ENCODE measurements around the gene TMPRSS11A. TPM values are rescaled to one million over a fixed set of nuclear protein-coding genes. Genes with fewer than 3 reads are reported as not detected.

Gene TMPRSS11A
- total RNA-seq, 1 donor from 2014 or later: not detected

- Histone ChIP-seq H3K9me3 (no peaks in the 10 kb centered on the region), H3K4me1 (no peaks in the 10 kb centered on the region), H3K27ac (no peak overlapping the region), H3K36me3 (no peaks in the 10 kb centered on the region), H3K27me3 (ENCODE audit: low read depth) (no peaks in the 10 kb centered on the region), H3K4me3 (no peak overlapping the region)
- intact Hi-C loops (cut with DNase I): no loop called here
- TF ChIP-seq CTCF (IDR thresholded peaks at IDR 0.05): no peak
- ATAC-seq (no peak), DNase-seq (no peak)
These were observed 70.4 kb downstream of the TMPRSS11A start for GRCh38 chr4:67892905-67893304.

GRCh38 chr4:67892253-67892652 lies 71.0 kb downstream of the TMPRSS11A start:
- no peaks in the 10 kb centered on the region for H3K36me3 ChIP-seq
- TF ChIP-seq CTCF (IDR thresholded peaks at IDR 0.05): no peak
- intact Hi-C loops (cut with DNase I): no loop called here

GRCh38 chr4:67891645-67892044 lies 71.6 kb downstream of the TMPRSS11A start:
- DNase-seq: no peak
- ATAC-seq: no peak
- Histone ChIP-seq H3K36me3 (no peaks in the 10 kb centered on the region), H3K27ac (no peak overlapping the region), H3K4me3 (no peak overlapping the region), H3K4me1 (no peaks in the 10 kb centered on the region), H3K27me3 (ENCODE audit: low read depth) (no peaks in the 10 kb centered on the region), H3K9me3 (no peaks in the 10 kb centered on the region)
- TF ChIP-seq CTCF (IDR thresholded peaks at IDR 0.05): no peak
- intact Hi-C loops (cut with DNase I): no loop called here

More at GRCh38 chr4:67892253-67892652, 71.0 kb downstream of the TMPRSS11A start:
- ATAC-seq (no peak), DNase-seq (no peak)
- no peaks in the 10 kb centered on the region for H3K27me3 ChIP-seq (ENCODE audit: low read depth)
- no peaks in the 10 kb centered on the region for H3K4me1 ChIP-seq
- no peak overlapping the region for H3K4me3 ChIP-seq
- H3K27ac ChIP-seq: no peak overlapping the region
- no peaks in the 10 kb centered on the region for H3K9me3 ChIP-seq

GRCh38 chr4:67886281-67886680 lies 77.0 kb downstream of the TMPRSS11A start:
- intact Hi-C loops (cut with DNase I): no loop called here
- no peak for TF ChIP-seq CTCF (IDR thresholded peaks at IDR 0.05)
- Histone ChIP-seq H3K4me1 (no peaks in the 10 kb centered on the region), H3K27ac (no peak overlapping the region), H3K27me3 (ENCODE audit: low read depth) (no peaks in the 10 kb centered on the region), H3K36me3 (no peaks in the 10 kb centered on the region), H3K9me3 (no peaks in the 10 kb centered on the region), H3K4me3 (no peak overlapping the region)
- DNase-seq: no peak
- ATAC-seq: no peak

- no peaks in the 10 kb centered on the region for H3K4me1 ChIP-seq
- ATAC-seq: no peak
- H3K4me3 ChIP-seq: no peak overlapping the region
- DNase-seq: no peak
- intact Hi-C loops (cut with DNase I): no loop called here
- no peaks in the 10 kb centered on the region for H3K27me3 ChIP-seq (ENCODE audit: low read depth)
- H3K36me3 ChIP-seq: no peaks in the 10 kb centered on the region
- TF ChIP-seq CTCF (IDR thresholded peaks at IDR 0.05): no peak
- H3K27ac ChIP-seq: no peak overlapping the region
- H3K9me3 ChIP-seq: no peaks in the 10 kb centered on the region
These were observed 77.5 kb downstream of the TMPRSS11A start for GRCh38 chr4:67885762-67886161.

DNA sequence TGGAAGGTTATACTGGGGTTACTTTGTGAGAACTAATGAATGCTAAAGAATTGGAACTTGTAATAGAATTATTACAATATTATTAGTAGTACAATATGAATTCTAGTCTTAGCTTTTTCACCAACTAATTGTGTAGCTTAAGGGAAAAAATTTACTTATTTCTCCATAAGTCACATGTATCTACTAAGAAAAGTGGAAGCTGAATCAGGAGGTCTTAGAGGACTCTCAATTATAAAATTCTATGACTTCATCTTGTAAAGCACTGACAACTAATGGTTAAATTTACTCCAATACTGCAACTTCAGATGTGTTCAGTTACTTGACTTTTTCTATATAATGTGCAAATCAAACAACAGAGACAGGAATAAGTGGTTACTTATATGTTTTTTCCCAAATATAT lies 78.6 kb downstream of the TMPRSS11A start:
- H3K27ac ChIP-seq: no peak overlapping the region
- no peaks in the 10 kb centered on the region for H3K4me1 ChIP-seq
- H3K4me3 ChIP-seq: no peak overlapping the region
- ATAC-seq: no peak
- H3K9me3 ChIP-seq: no peaks in the 10 kb centered on the region
- TF ChIP-seq CTCF (IDR thresholded peaks at IDR 0.05): no peak
- H3K36me3 ChIP-seq: no peaks in the 10 kb centered on the region
- no peak for DNase-seq
- intact Hi-C loops (cut with DNase I): no loop called here
- no peaks in the 10 kb centered on the region for H3K27me3 ChIP-seq (ENCODE audit: low read depth)
